SU-DHL-6 (cell line): ENCODE data around the gene EFNA1.

Experiments
- H2AFZ ChIP-seq: fragments of 200-600 bp; sonication (generic); 2 replicates; pipeline ENCODE4 v1.6.1; 2014; ENCODE audit warnings: low read depth, mild to moderate bottlenecking, moderate library complexity, mixed read lengths, antibody characterized with exemption, low read length; ENCODE audit not compliant: severe bottlenecking
- H3F3A ChIP-seq: fragments of 200-600 bp; shearing (Covaris generic); 2 replicates; pipeline ENCODE4 v1.6.0; 2016; ENCODE audit warnings: antibody characterized with exemption, mild to moderate bottlenecking; ENCODE audit not compliant: insufficient read depth
- H3K27ac ChIP-seq: fragments of 200-600 bp; sonication (generic); 2 replicates; pipeline ENCODE4 v1.5.1; 2016; ENCODE audit warnings: low read depth, mild to moderate bottlenecking, low read length, moderate library complexity, mixed read lengths
- H3K27me3 ChIP-seq: fragments of 200-600 bp; sonication (generic), shearing (Covaris generic); 2 replicates; pipeline ENCODE4 v1.6.0; 2014; ENCODE audit warnings: mild to moderate bottlenecking, low read length
- H3K36me3 ChIP-seq: fragments of 200-600 bp; sonication (generic); 2 replicates; pipeline ENCODE4 v1.6.1; 2014; ENCODE audit warnings: mild to moderate bottlenecking, low read length, mixed read lengths
- H3K4me2 ChIP-seq: fragments of 300-600, 200-600 bp; shearing (Covaris generic), sonication (generic); 2 replicates; pipeline ENCODE4 v1.6.0; 2014; ENCODE audit warnings: low read length, low read depth, mild to moderate bottlenecking; ENCODE audit not compliant: poor library complexity, severe bottlenecking
- H3K4me3 ChIP-seq: fragments of 200-600 bp; sonication (generic); 2 replicates; pipeline ENCODE4 v1.5.1; 2014; ENCODE audit warnings: antibody characterized with exemption, low read length, mild to moderate bottlenecking, mixed read lengths; ENCODE audit not compliant: insufficient read depth, poor library complexity, severe bottlenecking
- H3K79me2 ChIP-seq: fragments of 200-600 bp; sonication (generic); 2 replicates; pipeline ENCODE4 v1.6.1; 2014; ENCODE audit warnings: mild to moderate bottlenecking, low read length, moderate library complexity; ENCODE audit not compliant: insufficient read depth
- H3K9ac ChIP-seq: fragments of 200-600 bp; sonication (generic); 2 replicates; pipeline ENCODE4 v1.7.0; 2014; ENCODE audit warnings: mild to moderate bottlenecking, low read length
- H3K9me2 ChIP-seq: fragments of 200-600 bp; sonication (generic); replicated peaks from 2 replicates; pipeline ENCODE4 v1.6.1; 2014; ENCODE audit warnings: low read length; ENCODE audit not compliant: insufficient read depth
- H3K9me3 ChIP-seq: fragments of 200-600 bp; sonication (generic); 2 replicates; pipeline ENCODE4 v1.6.1; 2014; ENCODE audit warnings: low read length, mixed read lengths; ENCODE audit not compliant: insufficient read depth
- H4K20me1 ChIP-seq: fragments of 200-600 bp; sonication (generic); 2 replicates; pipeline ENCODE4 v1.6.1; 2014; ENCODE audit warnings: low read depth, mild to moderate bottlenecking, antibody characterized with exemption, low read length, moderate library complexity, mixed read lengths
- EZH2phosphoT487 ChIP-seq: fragments of 200-600 bp; sonication (generic), shearing (Covaris generic); conservative IDR thresholded peaks from 2 replicates; pipeline ENCODE4 v1.6.1; 2018; ENCODE audit warnings: mild to moderate bottlenecking, antibody characterized with exemption, low read length, moderate library complexity, mixed read lengths
- TF ChIP-seq, protein P1 (sequence below): fragments of 200-600 bp; sonication (generic); IDR thresholded peaks from one replicate; pipeline ENCODE4 v1.5.1; 2017; ENCODE audit warnings: antibody characterized with exemption, mild to moderate bottlenecking, low read length, moderate library complexity; ENCODE audit not compliant: insufficient read depth, poor library complexity, severe bottlenecking

EFNA1 gene

DNA sequence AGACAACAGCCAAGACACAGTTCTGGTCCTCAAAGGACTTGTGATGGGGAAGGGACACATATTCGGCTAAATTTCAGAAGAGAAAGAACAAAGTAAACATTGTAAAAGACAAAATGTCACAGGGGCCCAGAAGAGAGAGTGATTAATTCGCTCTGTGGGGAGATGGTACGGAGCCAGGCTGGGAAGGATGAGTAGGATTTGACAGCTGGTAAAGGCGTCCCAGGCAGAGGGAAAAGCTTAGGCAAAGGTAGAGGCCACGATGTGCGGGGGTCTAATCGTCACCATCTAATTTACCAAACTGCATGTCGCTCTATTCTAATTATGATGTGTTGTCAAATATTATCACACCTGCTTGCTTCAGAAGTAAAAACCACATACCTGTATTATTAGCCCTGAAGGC lies 17.3 kb upstream of the EFNA1 start:
- H3K27ac ChIP-seq = no peak overlapping the region
- H3K79me2 ChIP-seq = no peaks in the 10 kb centered on the region
- no peak overlapping the region for H3K4me3 ChIP-seq
- TF ChIP-seq, protein P1, sequence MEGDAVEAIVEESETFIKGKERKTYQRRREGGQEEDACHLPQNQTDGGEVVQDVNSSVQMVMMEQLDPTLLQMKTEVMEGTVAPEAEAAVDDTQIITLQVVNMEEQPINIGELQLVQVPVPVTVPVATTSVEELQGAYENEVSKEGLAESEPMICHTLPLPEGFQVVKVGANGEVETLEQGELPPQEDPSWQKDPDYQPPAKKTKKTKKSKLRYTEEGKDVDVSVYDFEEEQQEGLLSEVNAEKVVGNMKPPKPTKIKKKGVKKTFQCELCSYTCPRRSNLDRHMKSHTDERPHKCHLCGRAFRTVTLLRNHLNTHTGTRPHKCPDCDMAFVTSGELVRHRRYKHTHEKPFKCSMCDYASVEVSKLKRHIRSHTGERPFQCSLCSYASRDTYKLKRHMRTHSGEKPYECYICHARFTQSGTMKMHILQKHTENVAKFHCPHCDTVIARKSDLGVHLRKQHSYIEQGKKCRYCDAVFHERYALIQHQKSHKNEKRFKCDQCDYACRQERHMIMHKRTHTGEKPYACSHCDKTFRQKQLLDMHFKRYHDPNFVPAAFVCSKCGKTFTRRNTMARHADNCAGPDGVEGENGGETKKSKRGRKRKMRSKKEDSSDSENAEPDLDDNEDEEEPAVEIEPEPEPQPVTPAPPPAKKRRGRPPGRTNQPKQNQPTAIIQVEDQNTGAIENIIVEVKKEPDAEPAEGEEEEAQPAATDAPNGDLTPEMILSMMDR = no peak
- no peak for TF ChIP-seq EZH2phosphoT487
- no peaks in the 10 kb centered on the region for H3K36me3 ChIP-seq
- H2AFZ ChIP-seq = no peak overlapping the region
- no peak overlapping the region for H3K4me2 ChIP-seq
- no peak overlapping the region for H3K9ac ChIP-seq
- no peaks in the 10 kb centered on the region for H3K27me3 ChIP-seq
- no peaks in the 10 kb centered on the region for H3K9me3 ChIP-seq
- no peaks in the 10 kb centered on the region for H4K20me1 ChIP-seq
- H3K9me2 ChIP-seq = no peaks in the 10 kb centered on the region
- H3F3A ChIP-seq = no peaks in the 10 kb centered on the region

DNA sequence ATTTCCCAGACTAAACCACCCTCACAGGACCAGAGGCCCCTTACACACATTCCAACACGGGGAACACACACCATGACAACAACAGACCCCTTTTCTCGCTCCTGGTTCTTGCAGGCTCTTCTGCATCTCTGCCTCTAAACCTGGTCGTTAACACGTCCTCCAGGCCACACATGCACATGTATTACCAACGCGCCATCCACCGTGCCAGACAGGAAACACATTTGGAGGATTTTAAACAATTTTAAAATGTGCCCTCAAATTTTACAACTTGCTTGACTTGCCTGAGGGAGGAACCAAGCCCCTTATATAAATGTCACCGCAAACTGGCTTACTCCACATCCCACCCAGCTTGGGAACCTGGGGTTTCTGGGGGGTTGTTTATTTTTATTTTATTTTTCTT lies 16.9 kb upstream of the EFNA1 start:
- no peaks in the 10 kb centered on the region for H3K79me2 ChIP-seq
- TF ChIP-seq, protein P1 = no peak
- no peak for TF ChIP-seq EZH2phosphoT487
- H3K9me2 ChIP-seq = no peaks in the 10 kb centered on the region
- no peak overlapping the region for H2AFZ ChIP-seq
- H3K4me2 ChIP-seq = no peak overlapping the region
- no peaks in the 10 kb centered on the region for H4K20me1 ChIP-seq
- no peaks in the 10 kb centered on the region for H3F3A ChIP-seq
- no peak overlapping the region for H3K4me3 ChIP-seq
- H3K9me3 ChIP-seq = no peaks in the 10 kb centered on the region
- no peaks in the 10 kb centered on the region for H3K36me3 ChIP-seq
- no peaks in the 10 kb centered on the region for H3K27me3 ChIP-seq
- no peak overlapping the region for H3K9ac ChIP-seq
- H3K27ac ChIP-seq = no peak overlapping the region

DNA sequence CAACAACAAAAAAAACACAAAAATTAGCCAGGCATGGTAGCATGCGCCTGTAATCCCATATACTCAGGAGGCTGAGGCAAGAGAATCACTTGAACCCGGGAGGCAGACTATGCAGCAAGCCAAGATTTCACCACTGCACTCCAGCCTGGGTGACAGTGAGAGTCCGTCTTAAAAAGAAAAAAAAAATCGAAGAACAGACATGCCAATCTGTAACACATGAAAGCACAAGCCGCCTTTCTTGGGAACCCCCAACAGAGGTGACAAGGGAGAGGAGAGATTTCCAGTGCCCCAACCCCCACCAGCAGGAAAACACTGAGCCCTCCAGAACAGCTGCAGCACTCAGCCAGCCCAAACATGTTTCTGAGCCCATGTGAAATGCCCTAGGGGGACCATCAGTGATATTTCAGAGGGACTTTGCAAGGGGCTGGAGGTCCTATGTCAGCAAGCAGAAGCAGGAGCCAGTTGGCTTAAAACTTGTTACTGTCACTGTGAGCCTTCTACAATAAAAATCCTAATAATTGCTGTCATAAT lies 14.2 kb upstream of the EFNA1 start:
- Histone ChIP-seq H3K27ac (no peak overlapping the region), H2AFZ (no peak overlapping the region), H3K79me2 (no peaks in the 10 kb centered on the region), H3F3A (no peaks in the 10 kb centered on the region), H3K27me3 (no peaks in the 10 kb centered on the region), H3K4me3 (no peak overlapping the region), H3K4me2 (no peak overlapping the region), H3K9me3 (no peaks in the 10 kb centered on the region), H3K36me3 (no peaks in the 10 kb centered on the region), H3K9ac (no peak overlapping the region), H4K20me1 (no peaks in the 10 kb centered on the region), H3K9me2 (no peaks in the 10 kb centered on the region)
- TF ChIP-seq, protein P1 = no peak
- no peak for TF ChIP-seq EZH2phosphoT487
